ENCODE results near the gene CLEC2B. TPM values are rescaled to one million over a fixed set of nuclear protein-coding genes. Genes with fewer than 3 reads are reported as not detected.

Gene CLEC2B
- total RNA-seq, 2 experiments from 2014 or later = 55.1 to 55.3 TPM

GRCh38 chr12:9813821-9814798, 55.0 kb downstream of the CLEC2B start:
- CTCF ChIA-PET = interaction anchor here (0.6 to 13.6 kb wide), 58 partner anchors 8 to 400 kb away, joined by 3 to 187 read pairs (median 4); partner anchors contain the start of genes CD69, CLEC12B, CLEC2A and CLEC2B
- peaks cover 27% of the 10 kb centered on the region for H3K4me1 Mint-ChIP-seq
- DNase-seq (peak; percentile 95), ATAC-seq (peak; percentile 98)
- H3K27me3 Mint-ChIP-seq = peaks cover 16% of the 10 kb centered on the region
- peak overlapping the region; percentile 82 for H3K27ac Mint-ChIP-seq
- H3K9me3 Mint-ChIP-seq (ENCODE audit: low read depth) = no peaks in the 10 kb centered on the region
- peak overlapping the region; percentile 86 for H3K4me3 Mint-ChIP-seq
- no peaks in the 10 kb centered on the region for H3K36me3 Mint-ChIP-seq

- CTCF ChIA-PET = interaction anchor here (0.6 to 13.6 kb wide), 5 partner anchors 10 to 739 kb away, joined by 3 to 187 read pairs (median 6); no protein-coding TSS in a partner anchor
These were observed 57.5 kb downstream of the CLEC2B start for GRCh38 chr12:9811621-9812020.

GRCh38 chr12:9810671-9811070, 58.5 kb downstream of the CLEC2B start:
- H3K4me1 Mint-ChIP-seq = peaks cover 23% of the 10 kb centered on the region
- H3K27ac Mint-ChIP-seq = no peak overlapping the region
- CTCF ChIA-PET = interaction anchor here (0.6 to 13.6 kb wide), 3 partner anchors 9 to 58 kb away, joined by 3 to 187 read pairs (median 6); no protein-coding TSS in a partner anchor

More at GRCh38 chr12:9811621-9812020, 57.5 kb downstream of the CLEC2B start:
- DNase-seq = no peak
- H3K4me1 Mint-ChIP-seq = peaks cover 23% of the 10 kb centered on the region
- H3K27me3 Mint-ChIP-seq = peaks cover 18% of the 10 kb centered on the region
- H3K36me3 Mint-ChIP-seq = no peaks in the 10 kb centered on the region
- H3K27ac Mint-ChIP-seq = no peak overlapping the region
- H3K4me3 Mint-ChIP-seq = no peak overlapping the region
- H3K9me3 Mint-ChIP-seq (ENCODE audit: low read depth) = no peaks in the 10 kb centered on the region
- no peak for ATAC-seq

GRCh38 chr12:9809866-9810265, 59.3 kb downstream of the CLEC2B start:
- CTCF ChIA-PET = interaction anchor here (2.1 to 13.6 kb wide), 3 partner anchors 12 to 67 kb away, joined by 5 to 187 read pairs (median 6); no protein-coding TSS in a partner anchor
- Mint-ChIP-seq H3K4me1 (peaks cover 23% of the 10 kb centered on the region), H3K4me3 (no peak overlapping the region), H3K27me3 (peaks cover 18% of the 10 kb centered on the region), H3K9me3 (ENCODE audit: low read depth) (no peaks in the 10 kb centered on the region), H3K36me3 (no peaks in the 10 kb centered on the region), H3K27ac (no peak overlapping the region)
- ATAC-seq (no peak), DNase-seq (no peak)

More at GRCh38 chr12:9810671-9811070, 58.5 kb downstream of the CLEC2B start:
- peaks cover 18% of the 10 kb centered on the region for H3K27me3 Mint-ChIP-seq
- no peak overlapping the region for H3K4me3 Mint-ChIP-seq
- ATAC-seq (no peak), DNase-seq (no peak)
- H3K36me3 Mint-ChIP-seq = no peaks in the 10 kb centered on the region
- H3K9me3 Mint-ChIP-seq (ENCODE audit: low read depth) = no peaks in the 10 kb centered on the region

- Mint-ChIP-seq H3K9me3 (ENCODE audit: low read depth) (no peaks in the 10 kb centered on the region), H3K27me3 (peaks cover 20% of the 10 kb centered on the region), H3K4me1 (peaks cover 23% of the 10 kb centered on the region), H3K36me3 (no peaks in the 10 kb centered on the region), H3K27ac (no peak overlapping the region), H3K4me3 (no peak overlapping the region)
- no peak for ATAC-seq
- CTCF ChIA-PET = interaction anchor here (2.1 to 13.6 kb wide), 3 partner anchors 12 to 67 kb away, joined by 5 to 187 read pairs (median 6); no protein-coding TSS in a partner anchor
- DNase-seq = no peak
These were observed 59.8 kb downstream of the CLEC2B start for GRCh38 chr12:9809338-9809737.

GRCh38 chr12:9808504-9808903, 60.6 kb downstream of the CLEC2B start:
- Mint-ChIP-seq H3K4me1 (peaks cover 15% of the 10 kb centered on the region), H3K27ac (no peak overlapping the region), H3K9me3 (ENCODE audit: low read depth) (no peaks in the 10 kb centered on the region), H3K36me3 (peaks cover 1% of the 10 kb centered on the region), H3K27me3 (peaks cover 26% of the 10 kb centered on the region), H3K4me3 (no peak overlapping the region)
- no peak for ATAC-seq
- CTCF ChIA-PET = interaction anchor here (1.0 to 13.6 kb wide), 4 partner anchors 9 to 66 kb away, joined by 3 to 187 read pairs (median 4); no protein-coding TSS in a partner anchor
- DNase-seq = no peak

GRCh38 chr12:9806714-9807113, 62.4 kb downstream of the CLEC2B start:
- Mint-ChIP-seq H3K27me3 (peaks cover 25% of the 10 kb centered on the region), H3K4me3 (no peak overlapping the region), H3K36me3 (peaks cover 6% of the 10 kb centered on the region), H3K4me1 (peaks cover 11% of the 10 kb centered on the region), H3K27ac (no peak overlapping the region), H3K9me3 (ENCODE audit: low read depth) (peaks cover 2% of the 10 kb centered on the region)
- no peak for DNase-seq
- no peak for ATAC-seq
- CTCF ChIA-PET = interaction anchor here (1.1 to 13.6 kb wide), 2 partner anchors 9 to 54 kb away, joined by 4 to 187 read pairs; no protein-coding TSS in a partner anchor

- no peak overlapping the region for H3K4me3 Mint-ChIP-seq
- peaks cover 8% of the 10 kb centered on the region for H3K36me3 Mint-ChIP-seq
- CTCF ChIA-PET = interaction anchor here (1.0 to 13.6 kb wide), 4 partner anchors 8 to 63 kb away, joined by 3 to 187 read pairs (median 4); no protein-coding TSS in a partner anchor
- peaks cover 2% of the 10 kb centered on the region for H3K9me3 Mint-ChIP-seq (ENCODE audit: low read depth)
- no peak for DNase-seq
- no peak for ATAC-seq
- H3K27ac Mint-ChIP-seq = no peak overlapping the region
- peaks cover 23% of the 10 kb centered on the region for H3K27me3 Mint-ChIP-seq
- H3K4me1 Mint-ChIP-seq = peaks cover 6% of the 10 kb centered on the region
These were observed 63.3 kb downstream of the CLEC2B start for GRCh38 chr12:9805883-9806282.

Other genes with a start within 250 kb of the CLEC2B start
- 100 to 1,000 TPM; 355 to 385 TPM for gene CLEC2D, start 199.6 kb downstream of the CLEC2B start, total RNA-seq
- 1 to 10 TPM; 2.2 to 8.8 TPM for gene CLECL1, start 136.3 kb downstream of the CLEC2B start, total RNA-seq
- gene CD69, start 108.5 kb downstream of the CLEC2B start, total RNA-seq = 100 to 1,000 TPM in 1 of 2 experiments, 10 to 100 TPM in 1; 76.0 to 104 TPM
- under 1 TPM; 0.44 to 0.54 TPM for gene KLRF1, start 41.9 kb downstream of the CLEC2B start, total RNA-seq
- gene KLRF2, start 12.1 kb upstream of the CLEC2B start, total RNA-seq = 1 to 10 TPM in 1 of 2 experiments, not detected in 1; 1.6 TPM
- not detected for gene CLEC2A, start 63.0 kb upstream of the CLEC2B start, total RNA-seq
- 1 to 10 TPM in 1 of 2 experiments, under 1 TPM in 1; 0.40 to 1.6 TPM for gene CLEC12A, start 102.1 kb upstream of the CLEC2B start, total RNA-seq
- gene CLEC1B, start 129.8 kb upstream of the CLEC2B start, total RNA-seq = not detected
- gene CLEC12B, start 141.3 kb upstream of the CLEC2B start, total RNA-seq = not detected
- not detected for gene CLEC9A, start 161.3 kb upstream of the CLEC2B start, total RNA-seq
- gene CLEC1A, start 229.6 kb upstream of the CLEC2B start, total RNA-seq = not detected